HG03558 (cell line): Measurements from ENCODE around the gene HCK.

Experiments
- ATAC-seq: cut with Tn5 transposase; IDR thresholded peaks from one replicate; pipeline ENCODE4 v1.9.1; 2021; ENCODE audit warnings: moderate number of reproducible peaks; ENCODE audit not compliant: unreplicated experiment; ENCODE audit errors: extremely low read depth

HCK gene

GRCh38 chr20:32056708-32057483, 4.9 kb downstream of the HCK start:
- no peak for ATAC-seq

DNA sequence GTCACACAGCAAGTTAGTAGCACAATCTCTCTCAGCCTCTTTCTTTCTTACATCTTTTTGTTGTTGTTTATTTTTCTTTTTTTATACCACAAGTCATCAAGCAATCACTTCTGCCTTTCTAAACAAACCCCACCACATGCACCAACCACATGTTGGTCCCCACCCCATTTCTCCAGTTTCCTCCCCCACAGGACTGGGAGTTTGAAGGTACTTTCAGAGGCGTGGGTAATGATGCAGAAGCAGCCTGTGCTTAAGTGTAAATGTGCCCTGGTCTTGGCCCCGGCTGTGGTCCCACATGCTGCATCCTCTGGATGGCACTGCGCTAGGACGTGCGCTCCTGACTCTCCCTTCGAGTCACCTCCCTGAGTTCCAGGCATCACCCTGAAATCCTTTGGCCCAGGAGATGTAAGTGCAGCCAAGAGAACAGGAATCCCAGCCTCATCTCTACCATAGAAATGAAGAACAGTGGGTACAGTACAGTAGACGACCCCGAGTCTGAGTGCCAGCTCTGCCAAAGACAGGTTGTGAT, 5.7 kb downstream of the HCK start:
- no peak for ATAC-seq

- no peak for ATAC-seq
Observed at GRCh38 chr20:32059189-32059588, 7.1 kb downstream of the HCK start.

GRCh38 chr20:32062776-32063170, 10.7 kb downstream of the HCK start:
- ATAC-seq, result no peak

- ATAC-seq, result no peak
Observed at GRCh38 chr20:32063695-32064094, 11.7 kb downstream of the HCK start.

- no peak for ATAC-seq
Observed at GRCh38 chr20:32064667-32065066, 12.6 kb downstream of the HCK start.

- ATAC-seq, result no peak
Observed at GRCh38 chr20:32067234-32067821, 15.3 kb downstream of the HCK start.

DNA sequence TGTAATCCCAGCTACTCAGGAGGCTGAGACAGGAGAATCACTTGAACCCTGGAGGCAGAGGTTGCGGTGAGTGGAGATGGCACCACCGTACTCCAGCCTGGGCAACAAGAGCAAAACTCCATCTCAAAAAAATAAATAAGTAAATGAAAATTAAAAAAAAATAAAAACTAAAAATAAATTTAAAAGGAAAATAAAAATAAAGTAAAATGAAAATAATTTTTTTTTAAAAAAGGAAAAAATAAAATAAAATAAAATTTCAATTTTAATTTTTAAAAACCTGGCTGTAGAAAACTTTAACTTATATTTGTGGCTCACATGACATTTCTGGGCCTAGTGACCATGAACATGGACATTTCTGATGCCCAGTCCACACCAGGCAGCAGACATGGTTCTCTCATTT, 16.1 kb downstream of the HCK start:
- no peak for ATAC-seq

GRCh38 chr20:32069711-32070110, 17.7 kb downstream of the HCK start:
- ATAC-seq, result no peak

- ATAC-seq, result no peak
Observed at GRCh38 chr20:32070282-32070681, 18.2 kb downstream of the HCK start.

DNA sequence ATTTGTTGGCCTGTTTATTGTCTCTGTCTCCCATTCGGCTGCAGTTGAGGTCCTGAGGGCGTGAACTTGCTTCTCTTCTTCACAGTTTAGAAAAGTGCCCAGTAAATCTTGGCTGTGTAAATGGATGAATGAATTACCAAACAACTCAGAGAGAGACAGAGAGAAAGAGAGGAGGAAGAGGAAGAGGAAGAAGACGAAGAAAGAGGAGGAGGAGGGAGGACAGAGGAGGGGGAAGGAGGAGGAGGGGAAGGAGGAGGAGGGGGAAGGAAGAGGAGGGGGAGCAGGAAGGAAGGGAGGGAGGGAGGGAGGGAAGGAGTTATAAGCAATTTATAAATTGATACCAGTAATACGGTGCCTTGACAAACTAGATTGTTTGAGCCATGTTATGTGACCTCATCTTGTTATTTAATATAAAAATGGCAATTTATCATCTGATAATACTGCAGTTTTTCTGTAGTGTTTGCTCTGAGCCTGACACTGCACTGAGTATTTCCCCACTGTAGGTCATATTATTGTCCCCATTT, 18.7 kb downstream of the HCK start:
- no peak for ATAC-seq

- ATAC-seq, result no peak
Observed at GRCh38 chr20:32071395-32072167, 19.5 kb downstream of the HCK start.

DNA sequence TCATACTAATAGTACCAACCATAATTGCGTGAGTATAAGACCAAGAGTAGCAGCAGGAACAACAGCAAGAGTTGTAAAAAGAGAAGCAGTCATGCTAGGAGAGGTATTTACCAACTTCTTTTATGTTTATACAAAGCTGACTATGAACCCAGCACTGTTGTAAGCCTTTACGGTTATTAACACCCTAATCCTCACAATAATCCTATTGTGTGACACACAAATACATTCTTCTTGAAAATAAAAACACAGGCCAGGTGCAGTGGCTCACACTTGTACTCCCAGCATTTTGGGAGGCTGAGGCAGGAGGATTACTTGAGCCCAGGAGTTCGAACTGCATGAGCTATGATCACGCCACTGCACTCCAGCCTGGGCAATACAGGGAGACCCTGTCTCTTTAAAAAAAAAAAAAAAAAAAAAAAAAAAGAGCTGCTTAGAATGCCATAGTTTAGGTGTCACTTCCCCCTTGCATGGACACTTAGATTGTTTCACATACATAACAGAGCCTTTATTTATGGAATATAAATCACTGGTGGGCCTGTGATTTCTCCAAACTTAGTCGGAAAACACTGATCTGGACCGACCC, 20.2 kb downstream of the HCK start:
- ATAC-seq, result no peak

- ATAC-seq, result no peak
Observed at GRCh38 chr20:32075534-32075933, 23.5 kb downstream of the HCK start.

DNA sequence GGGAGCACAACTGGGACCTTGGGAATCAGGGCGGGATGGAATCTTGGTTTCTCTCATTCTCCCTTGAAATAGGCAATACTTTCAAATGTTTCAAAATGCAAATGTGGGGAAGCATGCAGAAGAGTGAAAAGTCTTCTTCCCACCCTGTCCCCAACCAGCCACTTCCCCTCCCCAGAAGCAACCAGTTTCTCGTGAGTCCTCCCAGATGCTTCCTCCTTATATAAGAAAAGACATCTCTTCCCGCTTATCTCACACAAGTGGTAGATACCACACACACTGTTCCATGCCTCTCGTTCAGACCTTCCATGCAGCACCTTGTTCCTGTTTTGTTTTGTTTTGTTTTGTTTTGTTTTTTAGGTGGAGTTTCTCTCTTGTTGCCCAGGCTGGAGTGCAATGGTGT, 25.1 kb downstream of the HCK start:
- ATAC-seq, result no peak

DNA sequence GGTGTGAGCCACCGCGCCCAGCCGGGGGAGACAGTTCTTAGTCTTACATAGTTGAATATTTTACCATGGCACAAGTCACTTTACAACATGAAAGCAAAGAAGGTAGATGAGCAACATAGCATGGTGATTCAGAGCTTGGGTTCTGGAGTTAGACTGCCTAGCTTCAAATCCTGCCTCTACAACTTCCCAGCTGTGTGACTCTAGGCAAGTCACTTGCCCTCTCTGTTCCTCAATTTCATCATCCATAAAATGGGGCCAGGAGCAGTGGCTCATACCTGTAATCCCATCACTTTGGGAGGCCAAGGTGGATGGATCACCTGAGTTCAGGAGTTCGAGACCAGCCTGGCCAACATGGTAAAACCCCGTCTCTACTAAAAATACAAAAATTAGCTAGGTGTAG, 26.3 kb downstream of the HCK start:
- ATAC-seq, result no peak

GRCh38 chr20:32078791-32079190, 26.7 kb downstream of the HCK start:
- no peak for ATAC-seq

GRCh38 chr20:32079655-32080109, 27.6 kb downstream of the HCK start:
- no peak for ATAC-seq

- ATAC-seq, result no peak
Observed at GRCh38 chr20:32080783-32081182, 28.7 kb downstream of the HCK start.

- no peak for ATAC-seq
Observed at GRCh38 chr20:32083469-32083868, 31.4 kb downstream of the HCK start.
